ENCODE data around the gene NAALADL1.
"Not testable (repeated sequence)": the region's sequence is repeated elsewhere in the genome, so short reads cannot be mapped to it uniquely, and the experiment has no call there.

NAALADL1 gene

GRCh38 chr11:65008016-65008415, 50.3 kb downstream of the NAALADL1 start:
- Histone ChIP-seq H3K27me3 (ENCODE audit: control insufficient read depth in 5 of 5, insufficient read depth in 4 of 5, low read length in 5 of 5) (no peaks in the 10 kb centered on the region), H3K36me3 (ENCODE audit: control insufficient read depth in 5 of 5, insufficient read depth in 5 of 5, low read length in 5 of 5) (no peaks in the 10 kb centered on the region), H3K4me3 (ENCODE audit: low read depth in 1 of 5, low read length in 5 of 5) (no peak overlapping the region), H3K9me3 (ENCODE audit: control insufficient read depth in 5 of 5, low read length in 5 of 5) (no peaks in the 10 kb centered on the region), H3K27ac (ENCODE audit: low read depth, low read length) (no peak overlapping the region), H3K9ac (ENCODE audit: low read length in 5 of 5) (no peak overlapping the region), H3K4me1 (ENCODE audit: control insufficient read depth in 5 of 5, insufficient read depth in 5 of 5, low read length in 5 of 5) (peaks cover under 1 to 3% (median 2%) of the 10 kb centered on the region in 5 donors)

GRCh38 chr11:65003968-65004367, 54.4 kb downstream of the NAALADL1 start:
- not testable (repeated sequence) for H3K27me3 ChIP-seq (ENCODE audit: control insufficient read depth in 5 of 5, insufficient read depth in 4 of 5, low read length in 5 of 5); H3K4me3 ChIP-seq (ENCODE audit: low read depth in 1 of 5, low read length in 5 of 5); H3K4me1 ChIP-seq (ENCODE audit: control insufficient read depth in 5 of 5, insufficient read depth in 5 of 5, low read length in 5 of 5); H3K9me3 ChIP-seq (ENCODE audit: control insufficient read depth in 5 of 5, low read length in 5 of 5); H3K27ac ChIP-seq (ENCODE audit: low read depth, low read length); H3K36me3 ChIP-seq (ENCODE audit: control insufficient read depth in 5 of 5, insufficient read depth in 5 of 5, low read length in 5 of 5); H3K9ac ChIP-seq (ENCODE audit: low read length in 5 of 5)

DNA sequence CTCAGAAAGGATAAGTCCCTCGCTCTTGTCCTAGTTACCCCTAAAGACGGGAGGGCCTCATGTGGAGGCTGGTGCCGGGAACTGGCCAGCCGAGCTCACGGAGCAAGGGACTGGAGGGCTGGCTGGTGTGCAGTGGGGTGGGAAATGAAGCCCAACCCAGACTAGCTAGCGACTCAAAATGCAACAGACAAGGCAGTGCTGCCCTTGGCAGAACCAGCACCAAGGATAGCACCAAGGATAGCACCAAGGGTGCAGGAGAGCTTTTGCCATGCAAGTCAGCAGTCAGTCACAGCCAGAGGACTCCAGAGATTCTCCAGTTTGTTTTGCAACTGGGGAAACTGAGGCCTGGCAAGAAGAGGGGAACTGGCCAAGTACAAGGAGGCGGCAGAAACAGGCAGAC, 55.1 kb downstream of the NAALADL1 start:
- Histone ChIP-seq H3K4me1 (ENCODE audit: control insufficient read depth in 5 of 5, insufficient read depth in 5 of 5, low read length in 5 of 5) (no peaks in the 10 kb centered on the region), H3K4me3 (ENCODE audit: low read depth in 1 of 5, low read length in 5 of 5) (no peak overlapping the region)

GRCh38 chr11:65002706-65003105, 55.6 kb downstream of the NAALADL1 start:
- Histone ChIP-seq H3K36me3 (ENCODE audit: control insufficient read depth in 5 of 5, insufficient read depth in 5 of 5, low read length in 5 of 5) (no peaks in the 10 kb centered on the region), H3K27me3 (ENCODE audit: control insufficient read depth in 5 of 5, insufficient read depth in 4 of 5, low read length in 5 of 5) (peaks cover 0 to 5% (median 0%) of the 10 kb centered on the region in 5 donors), H3K4me1 (ENCODE audit: control insufficient read depth in 5 of 5, insufficient read depth in 5 of 5, low read length in 5 of 5) (no peaks in the 10 kb centered on the region), H3K9me3 (ENCODE audit: control insufficient read depth in 5 of 5, low read length in 5 of 5) (no peaks in the 10 kb centered on the region), H3K9ac (ENCODE audit: low read length in 5 of 5) (no peak overlapping the region), H3K27ac (ENCODE audit: low read depth, low read length) (no peak overlapping the region), H3K4me3 (ENCODE audit: low read depth in 1 of 5, low read length in 5 of 5) (no peak overlapping the region)

More for the DNA sequence above, 55.1 kb downstream of the NAALADL1 start:
- no peak overlapping the region for H3K9ac ChIP-seq (ENCODE audit: low read length in 5 of 5)
- H3K9me3 ChIP-seq (ENCODE audit: control insufficient read depth in 5 of 5, low read length in 5 of 5) = no peaks in the 10 kb centered on the region
- H3K27ac ChIP-seq (ENCODE audit: low read depth, low read length) = no peak overlapping the region
- no peaks in the 10 kb centered on the region for H3K36me3 ChIP-seq (ENCODE audit: control insufficient read depth in 5 of 5, insufficient read depth in 5 of 5, low read length in 5 of 5)
- peaks cover 0 to 5% (median 0%) of the 10 kb centered on the region in 5 donors for H3K27me3 ChIP-seq (ENCODE audit: control insufficient read depth in 5 of 5, insufficient read depth in 4 of 5, low read length in 5 of 5)

GRCh38 chr11:64999478-64999877, 58.9 kb downstream of the NAALADL1 start:
- H3K27ac ChIP-seq (ENCODE audit: low read depth, low read length) = no peak overlapping the region
- no peak overlapping the region for H3K4me3 ChIP-seq (ENCODE audit: low read depth in 1 of 5, low read length in 5 of 5)
- no peak overlapping the region for H3K9ac ChIP-seq (ENCODE audit: low read length in 5 of 5)
- H3K36me3 ChIP-seq (ENCODE audit: control insufficient read depth in 5 of 5, insufficient read depth in 5 of 5, low read length in 5 of 5) = no peaks in the 10 kb centered on the region
- H3K9me3 ChIP-seq (ENCODE audit: control insufficient read depth in 5 of 5, low read length in 5 of 5) = no peaks in the 10 kb centered on the region
- H3K4me1 ChIP-seq (ENCODE audit: control insufficient read depth in 5 of 5, insufficient read depth in 5 of 5, low read length in 5 of 5) = peaks cover 0 to 20% (median 12%) of the 10 kb centered on the region in 5 donors
- peaks cover 0 to 5% (median 4%) of the 10 kb centered on the region in 5 donors for H3K27me3 ChIP-seq (ENCODE audit: control insufficient read depth in 5 of 5, insufficient read depth in 4 of 5, low read length in 5 of 5)

DNA sequence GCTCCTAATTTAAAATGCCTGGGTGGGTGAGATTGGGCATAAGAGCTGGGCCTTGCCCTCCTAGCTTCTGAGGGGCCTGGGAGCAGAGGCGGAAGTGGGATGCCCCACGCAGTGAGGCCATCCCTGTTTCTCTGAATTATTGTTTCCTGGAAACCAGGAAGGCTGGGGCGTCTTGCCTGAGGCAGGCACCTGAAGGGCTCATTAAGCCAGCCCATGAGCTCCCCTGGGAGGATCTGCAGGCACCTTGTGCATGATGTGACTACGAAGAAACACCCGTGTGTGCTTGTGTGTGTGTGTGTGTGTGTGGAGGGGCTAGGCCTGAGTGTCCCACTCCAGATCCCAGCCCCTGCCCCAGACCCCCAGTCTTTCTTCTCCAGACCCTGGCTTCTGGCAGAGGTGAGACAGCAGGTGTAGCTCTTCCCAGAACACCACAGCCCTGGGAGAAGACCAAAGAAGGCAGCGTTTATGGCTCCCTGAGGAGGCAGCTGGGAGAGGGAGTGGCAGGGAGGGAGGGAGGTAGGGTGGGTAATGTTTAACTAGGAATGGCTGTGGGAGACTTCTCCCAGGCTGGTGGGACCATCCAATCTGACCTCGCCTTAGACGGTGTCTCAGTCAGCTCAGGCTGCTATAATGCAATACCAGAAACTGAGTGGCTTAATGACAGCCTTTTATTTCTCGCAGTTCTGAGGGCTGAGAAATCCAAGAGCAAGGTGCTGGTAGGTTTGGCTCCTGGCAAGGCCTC, 59.5 kb downstream of the NAALADL1 start:
- Histone ChIP-seq H3K27ac (ENCODE audit: low read depth, low read length) (no peak overlapping the region), H3K4me1 (ENCODE audit: control insufficient read depth in 5 of 5, insufficient read depth in 5 of 5, low read length in 5 of 5) (peaks cover 0 to 23% (median 12%) of the 10 kb centered on the region in 5 donors), H3K9ac (ENCODE audit: low read length in 5 of 5) (no peak overlapping the region), H3K36me3 (ENCODE audit: control insufficient read depth in 5 of 5, insufficient read depth in 5 of 5, low read length in 5 of 5) (no peaks in the 10 kb centered on the region), H3K4me3 (ENCODE audit: low read depth in 1 of 5, low read length in 5 of 5) (no peak overlapping the region), H3K9me3 (ENCODE audit: control insufficient read depth in 5 of 5, low read length in 5 of 5) (no peaks in the 10 kb centered on the region), H3K27me3 (ENCODE audit: control insufficient read depth in 5 of 5, insufficient read depth in 4 of 5, low read length in 5 of 5) (peaks cover 0 to 5% (median 4%) of the 10 kb centered on the region in 5 donors)

GRCh38 chr11:64998141-64998540, 60.2 kb downstream of the NAALADL1 start:
- H3K9ac ChIP-seq (ENCODE audit: low read length in 5 of 5) = no peak overlapping the region
- no peak overlapping the region for H3K27ac ChIP-seq (ENCODE audit: low read depth, low read length)
- peaks cover 0 to 23% (median 12%) of the 10 kb centered on the region in 5 donors for H3K4me1 ChIP-seq (ENCODE audit: control insufficient read depth in 5 of 5, insufficient read depth in 5 of 5, low read length in 5 of 5)
- no peaks in the 10 kb centered on the region for H3K36me3 ChIP-seq (ENCODE audit: control insufficient read depth in 5 of 5, insufficient read depth in 5 of 5, low read length in 5 of 5)
- H3K27me3 ChIP-seq (ENCODE audit: control insufficient read depth in 5 of 5, insufficient read depth in 4 of 5, low read length in 5 of 5) = peaks cover 0 to 5% (median 4%) of the 10 kb centered on the region in 5 donors
- H3K4me3 ChIP-seq (ENCODE audit: low read depth in 1 of 5, low read length in 5 of 5) = no peak overlapping the region
- no peaks in the 10 kb centered on the region for H3K9me3 ChIP-seq (ENCODE audit: control insufficient read depth in 5 of 5, low read length in 5 of 5)

DNA sequence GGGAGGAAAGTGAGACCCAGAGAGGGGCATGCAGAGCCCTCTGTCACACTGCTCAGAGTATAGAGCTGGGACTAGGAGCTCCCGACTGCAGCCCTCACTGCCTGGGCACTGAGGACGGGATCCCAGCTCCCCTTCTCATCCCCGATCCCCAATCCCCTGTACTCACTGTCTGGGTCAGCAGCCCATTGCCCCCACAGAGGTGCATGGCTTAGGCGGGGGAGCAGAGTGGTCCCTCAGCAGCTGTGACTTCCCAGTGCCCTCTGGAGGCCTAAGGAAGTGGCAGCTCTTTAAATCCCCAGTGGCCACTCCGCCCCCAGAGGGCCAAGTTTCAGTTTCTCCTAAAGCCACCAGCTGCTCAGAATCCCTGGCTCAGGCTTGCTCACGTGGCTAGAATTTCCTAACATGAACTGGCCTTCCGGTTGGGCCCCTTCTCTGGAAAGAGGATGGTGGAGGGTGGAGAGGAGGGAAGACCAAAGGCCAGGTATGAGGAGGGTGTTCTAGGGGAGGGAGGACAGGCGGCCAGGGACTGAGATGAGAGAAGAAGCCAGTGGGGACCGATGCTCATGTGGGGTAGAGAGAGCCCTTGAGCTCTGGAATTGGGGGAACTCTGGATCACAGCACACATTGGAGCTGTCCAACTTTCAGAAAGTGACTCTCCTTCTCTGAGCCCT, 61.5 kb downstream of the NAALADL1 start, which contains the start of gene BATF2:
TSS of gene BATF2 (minus strand) at position 262 of the 671 bp plus-strand sequence. CDS start at position 205, 57 bp downstream.
- H3K27me3 ChIP-seq (ENCODE audit: control insufficient read depth in 5 of 5, insufficient read depth in 4 of 5, low read length in 5 of 5) = peaks cover 0 to 4% (median 0%) of the 10 kb centered on the region in 5 donors
- H3K36me3 ChIP-seq (ENCODE audit: control insufficient read depth in 5 of 5, insufficient read depth in 5 of 5, low read length in 5 of 5) = no peaks in the 10 kb centered on the region
- peaks cover 0 to 23% (median 12%) of the 10 kb centered on the region in 5 donors for H3K4me1 ChIP-seq (ENCODE audit: control insufficient read depth in 5 of 5, insufficient read depth in 5 of 5, low read length in 5 of 5)
- H3K9me3 ChIP-seq (ENCODE audit: control insufficient read depth in 5 of 5, low read length in 5 of 5) = no peaks in the 10 kb centered on the region
- peak within 1 kb of the TSS; percentile 50 to 70 (median 56) for H3K4me3 ChIP-seq (ENCODE audit: low read depth in 1 of 5, low read length in 5 of 5)
- H3K27ac ChIP-seq (ENCODE audit: low read depth, low read length) = no peak within 1 kb of the TSS
- peak within 1 kb of the TSS in 4 of 5 donors; percentile 32 to 71 (median 65) for H3K9ac ChIP-seq (ENCODE audit: low read length in 5 of 5)

GRCh38 chr11:64996327-64996709, 62.0 kb downstream of the NAALADL1 start:
- peak overlapping the region; percentile 50 to 70 (median 56) for H3K4me3 ChIP-seq (ENCODE audit: low read depth in 1 of 5, low read length in 5 of 5)
- H3K27me3 ChIP-seq (ENCODE audit: control insufficient read depth in 5 of 5, insufficient read depth in 4 of 5, low read length in 5 of 5) = peaks cover 0 to 5% (median 0%) of the 10 kb centered on the region in 5 donors
- no peaks in the 10 kb centered on the region for H3K36me3 ChIP-seq (ENCODE audit: control insufficient read depth in 5 of 5, insufficient read depth in 5 of 5, low read length in 5 of 5)
- H3K27ac ChIP-seq (ENCODE audit: low read depth, low read length) = no peak overlapping the region
- H3K9ac ChIP-seq (ENCODE audit: low read length in 5 of 5) = peak overlapping the region in 3 of 5 donors; percentile 62 to 71 (median 68)
- no peaks in the 10 kb centered on the region for H3K9me3 ChIP-seq (ENCODE audit: control insufficient read depth in 5 of 5, low read length in 5 of 5)
- peaks cover 0 to 23% (median 12%) of the 10 kb centered on the region in 5 donors for H3K4me1 ChIP-seq (ENCODE audit: control insufficient read depth in 5 of 5, insufficient read depth in 5 of 5, low read length in 5 of 5)

Data from subcutaneous abdominal adipose tissue (tissue), 5 donors.